Skeletal muscle cell (primary cell): ENCODE measurements around the gene FAM228A.
"Not testable (repeated sequence)": the region's sequence is repeated elsewhere in the genome, so short reads cannot be mapped to it uniquely, and the experiment has no call there.

Experiments
- DNase-seq: peaks from one replicate; pipeline ENCODE4 v3.0.0-alpha.2; 2010; ENCODE audit warnings: low read depth
- H3K4me3 ChIP-seq: 2 replicates; pipeline ENCODE4 v1.5.1; 2011; ENCODE audit warnings: low read depth, mild to moderate bottlenecking, control low read depth, low read length, moderate library complexity

Gene FAM228A

DNA sequence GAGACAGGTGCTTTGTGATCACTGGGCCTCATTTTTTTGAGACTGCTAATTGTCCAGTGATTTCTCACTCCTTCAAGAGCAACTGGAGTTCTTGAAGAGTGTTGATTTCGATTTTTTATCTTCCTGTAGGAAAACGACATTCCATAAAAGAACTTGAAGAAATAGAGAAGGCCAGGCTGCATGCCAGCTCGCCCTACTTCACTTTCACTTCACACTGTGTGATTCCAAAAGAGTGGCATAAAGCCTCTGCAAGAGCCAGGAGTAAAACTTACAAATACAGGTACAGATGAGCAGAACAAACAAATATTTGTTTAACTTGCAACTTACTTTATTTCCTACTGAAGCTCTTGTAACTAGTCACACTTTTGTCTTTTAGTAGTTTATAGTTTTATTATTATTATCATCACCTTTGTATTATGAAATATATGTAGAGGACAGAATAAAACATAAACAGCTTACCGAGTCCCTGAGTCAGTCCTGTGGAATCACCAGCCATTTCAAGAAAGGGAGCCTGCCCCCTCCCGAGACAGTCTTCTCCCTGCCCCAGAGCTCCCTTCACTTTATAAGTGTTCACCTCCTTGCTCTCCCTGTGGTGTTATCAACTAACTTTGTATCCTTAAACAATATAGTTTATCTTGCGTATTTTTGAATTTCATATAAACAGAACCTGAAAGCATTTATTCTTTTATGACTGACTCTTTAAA, 8.7 kb downstream of the FAM228A start:
- no peak overlapping the region for H3K4me3 ChIP-seq
- DNase-seq: no peak

DNA sequence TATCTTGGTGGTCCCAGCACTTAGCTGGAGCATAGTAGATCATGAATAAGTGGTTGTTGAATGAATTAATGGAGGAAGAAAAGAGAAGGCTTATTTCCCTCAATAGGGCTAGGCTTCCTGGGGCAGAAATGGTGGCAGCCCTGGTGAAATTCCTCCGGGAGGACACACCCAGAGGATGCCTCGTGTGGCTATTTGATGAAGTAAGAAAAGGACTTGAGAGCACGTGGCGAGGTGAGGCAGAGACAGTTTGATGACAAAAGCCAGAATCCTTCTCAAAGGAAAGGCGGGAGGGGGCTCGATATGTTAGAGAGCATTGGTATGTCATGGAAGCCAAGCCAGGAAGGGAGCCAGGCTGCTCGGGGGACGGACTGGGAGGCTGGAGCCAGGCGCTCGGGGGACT, 14.7 kb downstream of the FAM228A start:
- no peak overlapping the region for H3K4me3 ChIP-seq

DNA sequence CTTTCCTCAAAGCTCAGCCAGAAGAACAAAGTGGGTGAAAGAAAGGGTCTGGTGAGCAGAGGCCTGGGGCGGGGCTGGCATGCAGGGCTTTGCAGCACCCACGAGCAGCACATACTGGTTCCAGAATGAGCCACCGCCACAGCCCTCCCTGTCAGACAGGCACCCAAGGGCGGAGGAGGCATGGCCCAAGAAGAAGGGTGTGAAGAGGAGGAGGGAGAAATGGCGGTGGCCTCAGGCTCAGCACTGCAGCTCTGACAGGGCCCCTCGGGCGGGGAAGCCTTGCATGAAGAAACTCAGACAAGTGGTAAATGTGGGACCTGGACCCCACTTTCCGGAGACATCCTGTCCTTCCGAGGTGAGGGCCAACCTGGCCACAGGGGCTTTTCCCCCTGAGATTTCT, 15.7 kb downstream of the FAM228A start:
- H3K4me3 ChIP-seq: no peak overlapping the region
- no peak for DNase-seq

More for the DNA sequence above, 14.7 kb downstream of the FAM228A start:
- no peak for DNase-seq

DNA sequence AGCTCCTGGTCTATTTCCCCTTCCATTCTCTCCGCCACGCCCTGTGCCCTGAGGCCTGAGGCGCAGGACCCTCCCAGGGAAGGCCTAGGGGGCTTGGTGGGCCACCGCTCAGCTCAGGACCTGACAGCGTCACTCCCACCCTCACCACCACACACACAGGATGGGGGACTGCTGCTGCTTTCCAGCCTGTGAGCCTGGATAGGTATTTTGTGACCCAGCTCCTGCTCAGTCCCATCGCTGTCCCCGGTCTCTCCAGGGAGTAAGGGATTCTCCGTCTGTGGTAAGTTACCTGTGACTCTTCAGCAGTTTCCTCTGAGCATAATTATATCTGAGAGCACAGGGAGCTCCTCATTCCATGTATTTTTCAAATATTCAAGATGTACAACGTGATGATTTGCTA, 16.3 kb downstream of the FAM228A start:
- no peak overlapping the region for H3K4me3 ChIP-seq
- no peak for DNase-seq

DNA sequence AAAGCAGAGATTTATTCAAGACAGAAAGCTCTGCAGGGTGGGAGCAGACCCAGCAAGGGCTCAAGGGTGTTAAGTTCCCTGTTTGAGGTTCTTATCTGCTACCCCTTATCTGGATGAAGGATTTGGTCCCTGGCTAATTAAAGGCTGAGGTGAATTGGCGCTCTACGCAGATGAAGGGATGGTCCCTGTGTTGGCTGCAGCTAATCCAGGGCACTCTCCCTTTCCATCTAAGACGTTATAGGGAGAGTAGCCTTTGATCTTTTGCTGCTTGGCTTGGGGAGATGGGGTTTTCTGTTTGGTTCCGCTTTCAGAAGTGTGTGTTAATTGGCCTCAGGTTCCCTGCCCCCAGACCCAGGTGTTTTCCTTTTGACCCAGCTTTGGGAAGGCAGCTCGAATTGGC, 17.0 kb downstream of the FAM228A start:
- H3K4me3 ChIP-seq: no peak overlapping the region
- no peak for DNase-seq

DNA sequence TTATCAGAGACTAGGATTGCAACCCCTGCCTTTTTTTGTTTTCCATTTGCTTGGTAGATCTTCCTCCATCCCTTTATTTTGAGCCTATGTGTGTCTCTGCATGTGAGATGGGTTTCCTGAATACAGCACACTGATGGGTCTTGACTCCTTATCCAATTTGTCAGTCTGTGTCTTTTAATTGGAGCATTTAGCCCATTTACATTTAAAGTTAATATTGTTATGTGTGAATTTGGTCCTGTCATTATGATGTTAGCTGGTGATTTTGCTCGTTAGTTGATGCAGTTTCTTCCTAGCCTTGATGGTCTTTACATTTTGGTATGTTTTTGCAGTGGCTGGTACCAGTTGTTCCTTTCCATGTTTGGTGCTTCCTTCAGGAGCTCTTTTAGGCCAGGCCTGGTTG, 22.4 kb downstream of the FAM228A start:
- not testable (repeated sequence) for H3K4me3 ChIP-seq, DNase-seq

DNA sequence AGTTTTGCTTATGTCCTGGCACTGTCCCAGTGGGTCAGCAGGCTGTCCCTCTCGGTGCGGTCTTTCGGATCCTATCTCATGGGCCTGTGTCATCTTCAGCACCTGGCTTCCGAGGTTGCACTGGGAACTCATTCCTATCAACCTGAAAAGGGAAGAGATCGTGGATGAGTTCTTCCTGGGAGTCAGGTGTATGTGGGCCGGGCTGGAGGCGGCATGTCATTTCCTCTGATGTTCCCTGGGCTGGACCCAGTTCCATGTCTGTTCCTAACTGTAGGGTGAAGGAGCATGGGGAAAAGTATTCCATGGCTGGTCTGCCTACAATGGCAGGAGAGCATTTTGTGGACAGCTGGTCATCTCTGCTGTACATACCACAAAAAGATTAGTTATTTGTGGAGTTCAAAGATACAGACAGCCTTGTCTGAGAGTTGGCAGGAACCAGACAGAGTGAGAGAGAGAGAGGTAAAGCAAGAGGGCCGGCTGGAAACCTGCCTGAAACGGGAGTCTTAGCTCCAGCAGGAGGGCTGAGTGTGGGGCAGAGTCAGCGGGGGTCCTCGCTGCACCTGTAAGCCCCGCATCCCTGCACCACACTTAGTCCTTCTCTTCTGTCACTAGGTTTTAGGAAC, 25.2 kb downstream of the FAM228A start:
- no peak overlapping the region for H3K4me3 ChIP-seq
- DNase-seq: no peak

DNA sequence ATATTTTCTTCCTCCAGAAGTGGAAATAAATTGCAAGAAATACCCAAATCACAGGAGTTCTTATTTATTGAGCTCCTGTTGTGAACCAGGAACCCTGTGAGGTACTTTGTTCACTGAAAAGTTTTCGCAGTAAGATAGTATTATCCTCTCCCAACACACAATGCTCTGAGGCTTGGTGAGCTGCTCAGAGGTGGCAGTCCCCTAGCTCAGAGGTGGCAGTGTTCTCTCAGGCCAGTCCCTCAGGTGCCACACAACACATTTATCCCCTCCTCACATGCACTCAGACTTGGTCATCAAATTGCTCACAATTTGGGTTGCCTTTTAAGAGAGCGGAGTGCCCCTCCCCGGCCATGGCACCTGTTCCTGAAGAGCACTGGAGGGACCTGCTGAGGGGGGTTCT, 25.9 kb downstream of the FAM228A start:
- H3K4me3 ChIP-seq: no peak overlapping the region
- DNase-seq: no peak

DNA sequence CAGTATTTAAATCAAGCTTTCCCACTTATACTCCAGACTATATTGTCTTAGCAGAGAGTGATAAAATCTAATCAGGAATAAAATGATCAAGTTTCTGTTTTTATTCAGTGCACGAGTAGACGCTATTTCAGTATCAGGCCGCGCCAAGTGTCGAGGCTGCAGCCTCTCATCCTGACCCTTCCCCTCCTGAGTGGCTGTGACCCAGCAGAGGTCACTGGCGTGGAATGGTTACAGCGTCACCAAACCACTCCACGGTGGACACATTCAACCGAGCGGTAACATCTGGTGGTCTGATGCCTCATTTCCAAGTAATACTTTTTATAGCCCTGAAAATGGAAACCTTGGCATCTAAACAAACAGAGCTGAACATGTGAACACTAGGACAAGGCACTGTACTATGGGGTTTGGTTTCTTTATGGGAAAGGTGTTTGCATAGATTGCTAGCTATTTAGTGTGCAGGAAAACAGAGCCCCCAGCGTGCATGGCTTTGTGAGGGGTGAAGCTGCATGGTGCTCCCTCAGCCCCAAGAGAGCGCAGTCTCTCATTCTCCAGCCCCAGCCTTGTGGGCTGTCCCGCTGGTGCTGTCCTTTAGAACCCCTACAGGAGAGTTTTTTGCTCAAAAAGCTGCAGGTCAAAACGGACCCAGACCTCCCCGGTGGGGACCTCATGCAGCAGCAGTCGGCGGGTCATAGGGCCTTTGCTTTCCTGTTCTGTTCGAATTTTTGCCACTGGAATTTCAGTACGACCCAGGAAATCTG, 28.4 kb downstream of the FAM228A start:
- no peak overlapping the region for H3K4me3 ChIP-seq
- no peak for DNase-seq

DNA sequence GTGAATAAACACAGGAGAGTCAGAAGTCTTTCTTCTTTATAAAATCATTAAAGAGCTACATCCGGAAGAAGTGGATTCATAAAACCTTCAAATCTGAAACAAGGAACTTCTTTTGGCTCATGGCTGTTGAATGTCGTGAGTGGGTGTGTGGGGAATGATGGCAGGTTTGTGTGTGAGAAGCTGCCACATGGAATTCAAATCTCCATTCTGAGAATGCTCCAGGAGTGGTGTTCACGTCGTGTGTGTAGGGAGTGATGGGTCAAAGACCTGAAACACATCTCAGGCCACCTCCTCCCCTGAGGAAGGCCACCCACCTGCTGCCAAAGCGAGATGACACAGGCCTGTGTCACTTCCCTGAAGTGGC, 28.9 kb downstream of the FAM228A start:
- DNase-seq: no peak

DNA sequence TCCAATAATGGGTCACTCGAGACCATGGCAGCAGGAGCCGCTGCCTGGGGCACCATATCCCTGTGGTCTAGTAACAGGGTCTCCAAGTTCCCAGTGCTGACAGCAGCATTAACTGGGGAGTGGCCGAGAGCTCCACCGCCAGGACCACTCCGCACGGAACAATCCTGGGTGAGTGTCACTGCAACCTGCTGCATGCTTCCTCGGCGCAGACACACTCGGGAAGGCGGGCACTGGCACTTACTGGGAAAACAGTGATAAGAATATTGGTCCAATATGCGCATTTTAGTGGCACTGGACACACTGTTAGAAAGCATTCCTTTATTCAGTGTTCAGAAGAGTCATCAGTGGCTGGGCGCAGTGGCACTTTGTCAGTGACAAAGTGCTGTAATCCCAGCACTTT, 29.7 kb downstream of the FAM228A start:
- no peak overlapping the region for H3K4me3 ChIP-seq
- DNase-seq: no peak

More for the DNA sequence above, 28.9 kb downstream of the FAM228A start:
- no peak overlapping the region for H3K4me3 ChIP-seq

DNA sequence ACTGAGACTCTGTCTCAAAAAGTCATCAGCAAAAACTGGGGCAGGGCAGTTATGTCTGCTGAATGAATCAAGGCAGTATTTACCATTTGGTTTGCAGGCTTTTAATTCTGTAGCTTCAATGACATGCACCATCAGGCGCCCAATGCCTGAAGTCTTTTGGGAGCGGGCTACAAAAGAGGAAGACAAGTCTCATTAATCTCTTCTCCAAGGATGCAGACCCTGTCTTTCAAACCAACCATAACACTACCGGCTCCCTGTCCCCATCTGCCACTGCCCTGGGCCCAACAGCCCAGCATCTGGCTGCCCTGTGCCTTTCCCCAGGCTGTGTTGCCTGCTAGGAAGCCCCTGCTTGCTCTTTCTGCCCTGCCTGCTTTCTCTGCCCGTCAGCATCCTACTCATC, 30.3 kb downstream of the FAM228A start:
- no peak for DNase-seq

DNA sequence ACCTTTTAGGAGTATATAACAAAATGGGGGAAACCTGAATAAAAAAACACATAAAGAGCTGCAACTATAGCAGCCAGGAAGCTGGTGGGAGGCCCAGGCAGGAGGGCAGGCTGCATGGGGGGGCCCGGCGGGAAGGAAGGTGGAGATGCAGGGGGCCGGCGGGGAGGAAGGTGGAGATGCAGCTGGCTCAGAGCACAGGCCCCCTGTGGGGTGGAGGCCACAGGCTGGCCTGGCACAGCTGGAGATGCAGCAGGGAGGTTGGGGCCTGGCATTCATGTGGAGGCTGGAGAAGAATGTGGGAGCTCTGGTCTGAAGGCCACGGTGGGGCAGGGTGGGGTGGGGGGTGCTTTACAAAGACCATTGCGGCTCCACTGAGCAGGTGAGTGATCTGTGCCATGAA, 31.4 kb downstream of the FAM228A start:
- no peak overlapping the region for H3K4me3 ChIP-seq
- no peak for DNase-seq

More for the DNA sequence above, 30.3 kb downstream of the FAM228A start:
- no peak overlapping the region for H3K4me3 ChIP-seq

DNA sequence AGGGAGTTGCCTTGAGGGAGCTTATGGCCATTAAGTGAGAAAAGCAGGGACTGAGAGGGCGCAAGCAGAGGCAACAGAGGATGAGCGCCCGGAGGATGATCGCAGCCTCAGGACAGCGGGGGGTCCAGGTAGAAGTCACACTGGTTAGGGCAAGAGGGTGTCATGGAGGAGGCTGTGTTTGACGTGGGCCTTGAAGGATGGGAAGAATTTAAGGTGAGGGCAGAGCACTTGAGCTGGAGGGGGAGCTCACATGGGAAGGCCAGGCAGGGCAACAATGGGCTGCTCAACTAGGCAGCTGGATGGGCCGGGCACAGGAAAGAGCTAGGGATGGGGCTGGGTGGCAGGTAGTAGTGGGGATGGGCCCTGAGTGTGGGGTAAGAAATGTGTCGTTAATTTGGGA, 31.9 kb downstream of the FAM228A start:
- DNase-seq: no peak
- no peak overlapping the region for H3K4me3 ChIP-seq

DNA sequence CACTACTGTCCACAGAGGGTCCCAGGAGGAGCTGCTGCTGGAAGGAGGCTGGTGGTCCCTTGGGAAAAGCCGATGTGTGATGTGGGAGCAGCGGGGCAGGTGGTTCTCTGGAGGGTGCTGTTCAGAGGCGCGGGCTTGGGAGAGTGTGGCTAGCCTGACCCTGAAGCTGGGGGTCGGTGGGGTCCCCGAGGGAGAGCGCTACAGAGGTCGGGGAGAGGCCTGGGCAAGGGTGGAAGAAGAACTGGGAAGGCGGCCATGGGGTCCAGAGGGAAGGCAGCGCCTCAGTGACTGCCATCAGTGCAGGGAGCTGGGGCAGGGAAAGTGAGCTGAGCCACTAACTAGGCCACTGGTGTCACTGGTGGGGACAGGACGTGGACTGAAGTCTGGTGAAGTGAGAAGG, 32.5 kb downstream of the FAM228A start:
- H3K4me3 ChIP-seq: no peak overlapping the region
- no peak for DNase-seq

DNA sequence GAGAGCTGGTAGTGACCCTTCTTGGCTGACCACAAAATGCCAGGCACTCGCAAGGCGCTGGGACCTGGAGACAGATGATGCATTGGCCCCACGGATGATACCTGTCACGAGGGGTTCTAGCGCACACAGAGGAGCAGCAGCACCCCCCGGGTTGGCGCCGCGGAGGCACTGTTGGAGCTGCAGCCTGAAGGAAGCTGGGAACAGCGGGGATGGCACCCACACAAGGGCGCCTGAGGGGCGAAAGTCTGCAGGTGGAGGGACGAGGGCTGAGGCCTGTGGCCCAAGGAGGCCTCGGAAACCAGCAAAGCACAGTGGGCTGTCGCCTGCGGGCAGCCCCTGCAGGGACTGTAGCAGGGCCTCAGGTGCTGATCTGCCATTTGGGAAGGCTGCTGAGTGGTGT, 33.6 kb downstream of the FAM228A start:
- no peak overlapping the region for H3K4me3 ChIP-seq
- DNase-seq: no peak

DNA sequence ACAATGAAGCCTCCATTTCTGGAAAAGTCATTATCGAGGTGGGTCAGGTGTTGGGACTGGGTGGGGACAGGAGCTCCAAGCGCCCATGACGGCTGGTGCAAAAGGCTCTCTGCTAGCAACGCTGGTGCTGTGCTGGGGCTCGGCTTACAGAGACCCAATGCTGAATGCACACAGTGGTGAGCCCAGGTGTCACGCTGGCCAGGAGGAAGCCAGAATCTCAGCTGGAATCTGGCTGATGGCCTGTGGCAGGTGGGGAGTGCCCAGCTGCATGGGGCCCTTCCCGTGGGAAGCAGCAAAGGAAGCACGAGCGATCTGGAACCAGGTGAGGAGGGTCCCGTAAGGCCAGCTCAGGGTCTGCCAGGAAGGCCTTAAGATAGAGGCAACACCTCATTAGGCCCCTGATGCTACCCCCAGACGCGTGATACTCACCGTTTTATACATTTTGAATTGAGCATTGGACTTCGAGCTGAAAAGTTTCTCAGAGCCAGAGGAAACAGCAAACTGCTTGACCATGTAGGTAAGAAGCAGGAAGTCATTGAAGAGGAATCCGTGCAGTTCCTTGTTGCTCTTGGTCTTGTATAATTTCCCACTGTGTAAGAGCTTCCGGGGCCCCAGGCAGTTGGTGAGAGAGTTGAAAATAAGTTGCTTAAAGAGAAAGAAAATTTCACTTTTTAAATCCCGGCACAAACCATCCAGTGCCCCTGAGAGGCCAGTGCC, 34.7 kb downstream of the FAM228A start:
- DNase-seq: no peak
- no peak overlapping the region for H3K4me3 ChIP-seq

DNA sequence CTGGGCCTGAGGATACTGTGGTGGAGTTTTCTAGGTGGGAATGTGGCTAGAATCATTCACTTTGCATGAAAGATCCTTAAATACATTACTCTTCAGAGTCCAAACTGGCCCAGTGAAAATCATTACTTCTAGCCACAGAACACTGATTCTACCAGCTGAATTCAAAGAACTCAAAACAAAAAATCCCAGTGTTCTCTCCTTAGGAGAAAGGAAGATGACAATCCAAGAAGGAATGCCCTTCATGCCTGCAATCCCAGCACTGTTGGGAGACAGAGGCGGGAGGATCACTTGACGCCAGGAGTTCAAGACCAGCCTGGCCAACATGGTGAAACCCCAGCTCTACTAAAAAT, 35.2 kb downstream of the FAM228A start:
- H3K4me3 ChIP-seq: no peak overlapping the region
- no peak for DNase-seq

DNA sequence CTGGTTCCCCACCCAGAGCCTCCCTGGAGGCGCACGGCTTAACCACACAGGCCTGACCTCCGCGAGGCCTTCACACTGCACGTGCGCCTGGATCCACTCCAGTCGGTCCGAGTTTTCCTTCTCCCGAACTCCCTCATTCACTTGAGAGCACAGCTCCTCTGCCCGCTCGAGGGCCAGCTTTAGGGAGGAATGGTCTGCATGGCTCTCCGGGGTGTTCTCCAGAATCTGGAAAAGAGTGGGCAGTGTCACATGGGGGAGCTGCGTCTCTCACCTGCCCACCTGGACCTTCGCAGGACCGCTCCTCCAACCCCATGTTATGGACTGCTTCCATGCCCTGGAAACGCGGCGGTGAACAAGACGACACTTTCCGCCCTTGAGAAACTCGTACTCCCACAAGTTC, 35.9 kb downstream of the FAM228A start:
- no peak for DNase-seq
- H3K4me3 ChIP-seq: no peak overlapping the region

DNA sequence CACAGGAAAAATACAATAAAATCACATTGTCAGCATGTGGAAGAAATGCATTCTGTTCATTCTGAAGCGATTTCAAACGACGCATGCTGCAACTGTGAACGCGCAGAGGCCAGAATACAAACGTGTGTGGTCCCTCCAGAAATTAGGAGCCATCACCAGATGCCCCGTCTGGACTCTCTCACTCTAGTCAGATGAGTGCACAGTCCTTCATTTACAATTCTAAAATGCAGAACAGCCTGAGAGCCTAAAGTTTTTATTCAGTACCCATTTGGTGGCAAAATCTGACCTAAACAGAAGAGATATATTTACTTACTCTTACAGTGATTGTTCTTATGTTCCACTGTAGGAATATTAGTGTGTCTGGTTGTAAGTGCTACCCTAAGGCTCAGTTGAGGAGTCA, 36.6 kb downstream of the FAM228A start:
- DNase-seq: no peak
- no peak overlapping the region for H3K4me3 ChIP-seq
